Osteocyte (in vitro differentiated cells): ENCODE results near the gene TOMM22. TPM values are rescaled to one million over a fixed set of nuclear protein-coding genes. Genes with fewer than 3 reads are reported as not detected.

Experiments used
- DNase-seq: peaks from one replicate; pipeline ENCODE4 v3.0.0; 2021; ENCODE audit warnings: mixed read lengths; ENCODE audit not compliant: unreplicated experiment; ENCODE audit errors: extremely low spot score
- H3K27ac Mint-ChIP-seq: one replicate; pipeline ENCODE4 v1.8.0; 2021; ENCODE audit warnings: mild to moderate bottlenecking, mixed read lengths; ENCODE audit not compliant: unreplicated experiment
- H3K27me3 Mint-ChIP-seq: one replicate; pipeline ENCODE4 v1.8.0; 2021; ENCODE audit warnings: mixed read lengths; ENCODE audit not compliant: unreplicated experiment
- H3K36me3 Mint-ChIP-seq: one replicate; pipeline ENCODE4 v1.8.0; 2021; ENCODE audit warnings: mixed read lengths; ENCODE audit not compliant: unreplicated experiment
- H3K4me1 Mint-ChIP-seq: one replicate; pipeline ENCODE4 v1.8.0; 2021; ENCODE audit warnings: mixed read lengths; ENCODE audit not compliant: unreplicated experiment
- H3K4me3 Mint-ChIP-seq: one replicate; pipeline ENCODE4 v1.8.0; 2021; ENCODE audit warnings: mild to moderate bottlenecking, moderate library complexity, mixed read lengths; ENCODE audit not compliant: unreplicated experiment
- H3K9me3 Mint-ChIP-seq: one replicate; pipeline ENCODE4 v1.8.0; 2021; ENCODE audit warnings: mixed read lengths; ENCODE audit not compliant: unreplicated experiment
- total RNA-seq: library from RNA; stranded (reverse); gene quantifications from 2 replicates; pipeline ENCODE4 v1.2.1, GENCODE V29; 2021
- TF ChIP-seq, protein P1 (sequence below): fragments of 200-600 bp; sonication (generic); IDR thresholded peaks from 2 replicates; pipeline ENCODE4 v1.5.0; 2021; ENCODE audit warnings: antibody characterized with exemption, mild to moderate bottlenecking, moderate library complexity

The TOMM22 gene
- total RNA-seq, 1 donor from 2014 or later = 61.0 TPM

DNA sequence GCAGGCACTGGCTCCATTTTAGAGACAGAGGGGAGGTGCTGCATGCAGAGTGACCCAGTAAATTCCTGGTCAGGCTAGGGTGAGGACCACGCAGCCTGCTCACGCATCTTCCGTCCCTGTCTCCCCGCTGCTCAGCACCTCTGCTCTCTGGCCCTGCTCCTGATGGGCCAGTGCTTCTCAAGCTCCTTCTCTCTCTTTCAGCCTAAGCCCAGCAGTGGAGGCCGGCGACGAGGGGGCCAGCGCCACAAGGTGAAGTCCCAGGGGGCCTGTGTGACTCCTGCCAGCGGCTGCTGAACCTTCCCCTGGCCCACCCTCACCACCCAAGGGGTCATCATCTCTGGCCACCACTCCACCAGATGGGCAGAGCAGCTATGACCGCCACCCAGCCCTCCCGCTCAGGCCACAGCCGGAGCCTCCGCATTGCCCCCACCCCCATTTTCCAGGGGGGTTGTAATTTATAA lies 48.7 kb downstream of the TOMM22 start:
- no peaks in the 10 kb centered on the region for H3K27me3 Mint-ChIP-seq
- no peak for DNase-seq
- peaks cover 53% of the 10 kb centered on the region for H3K36me3 Mint-ChIP-seq
- H3K9me3 Mint-ChIP-seq = no peaks in the 10 kb centered on the region
- TF ChIP-seq, protein P1, sequence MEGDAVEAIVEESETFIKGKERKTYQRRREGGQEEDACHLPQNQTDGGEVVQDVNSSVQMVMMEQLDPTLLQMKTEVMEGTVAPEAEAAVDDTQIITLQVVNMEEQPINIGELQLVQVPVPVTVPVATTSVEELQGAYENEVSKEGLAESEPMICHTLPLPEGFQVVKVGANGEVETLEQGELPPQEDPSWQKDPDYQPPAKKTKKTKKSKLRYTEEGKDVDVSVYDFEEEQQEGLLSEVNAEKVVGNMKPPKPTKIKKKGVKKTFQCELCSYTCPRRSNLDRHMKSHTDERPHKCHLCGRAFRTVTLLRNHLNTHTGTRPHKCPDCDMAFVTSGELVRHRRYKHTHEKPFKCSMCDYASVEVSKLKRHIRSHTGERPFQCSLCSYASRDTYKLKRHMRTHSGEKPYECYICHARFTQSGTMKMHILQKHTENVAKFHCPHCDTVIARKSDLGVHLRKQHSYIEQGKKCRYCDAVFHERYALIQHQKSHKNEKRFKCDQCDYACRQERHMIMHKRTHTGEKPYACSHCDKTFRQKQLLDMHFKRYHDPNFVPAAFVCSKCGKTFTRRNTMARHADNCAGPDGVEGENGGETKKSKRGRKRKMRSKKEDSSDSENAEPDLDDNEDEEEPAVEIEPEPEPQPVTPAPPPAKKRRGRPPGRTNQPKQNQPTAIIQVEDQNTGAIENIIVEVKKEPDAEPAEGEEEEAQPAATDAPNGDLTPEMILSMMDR = no peak
- no peak overlapping the region for H3K4me3 Mint-ChIP-seq
- no peak overlapping the region for H3K27ac Mint-ChIP-seq
- H3K4me1 Mint-ChIP-seq = peaks cover 37% of the 10 kb centered on the region

DNA sequence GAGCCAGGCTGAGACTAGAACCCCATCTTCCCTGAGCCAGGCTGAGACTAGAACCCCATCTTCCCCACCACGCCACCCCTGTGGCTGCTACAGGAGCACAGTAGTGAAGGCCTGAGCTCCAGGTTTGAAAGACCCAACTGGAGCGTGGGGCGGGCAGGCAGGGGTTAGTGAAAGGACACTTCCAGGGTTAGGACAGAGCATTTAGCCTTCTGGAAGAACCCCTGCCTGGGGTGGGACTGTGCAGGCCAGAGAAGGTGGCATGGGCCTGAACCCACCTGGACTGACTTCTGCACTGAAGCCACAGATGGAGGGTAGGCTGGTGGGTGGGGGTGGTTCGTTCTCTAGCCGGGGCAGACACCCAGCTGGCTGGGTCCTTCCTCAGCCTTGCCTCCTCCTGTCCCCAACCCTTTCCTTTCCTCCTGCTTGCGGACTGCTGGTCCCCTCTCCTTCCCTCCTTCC lies 50.0 kb downstream of the TOMM22 start:
- H3K27ac Mint-ChIP-seq = peak overlapping the region; percentile 65
- H3K27me3 Mint-ChIP-seq = no peaks in the 10 kb centered on the region
- TF ChIP-seq, protein P1 = no peak
- no peak for DNase-seq
- no peak overlapping the region for H3K4me3 Mint-ChIP-seq
- H3K4me1 Mint-ChIP-seq = peaks cover 36% of the 10 kb centered on the region
- peaks cover 47% of the 10 kb centered on the region for H3K36me3 Mint-ChIP-seq
- H3K9me3 Mint-ChIP-seq = no peaks in the 10 kb centered on the region

DNA sequence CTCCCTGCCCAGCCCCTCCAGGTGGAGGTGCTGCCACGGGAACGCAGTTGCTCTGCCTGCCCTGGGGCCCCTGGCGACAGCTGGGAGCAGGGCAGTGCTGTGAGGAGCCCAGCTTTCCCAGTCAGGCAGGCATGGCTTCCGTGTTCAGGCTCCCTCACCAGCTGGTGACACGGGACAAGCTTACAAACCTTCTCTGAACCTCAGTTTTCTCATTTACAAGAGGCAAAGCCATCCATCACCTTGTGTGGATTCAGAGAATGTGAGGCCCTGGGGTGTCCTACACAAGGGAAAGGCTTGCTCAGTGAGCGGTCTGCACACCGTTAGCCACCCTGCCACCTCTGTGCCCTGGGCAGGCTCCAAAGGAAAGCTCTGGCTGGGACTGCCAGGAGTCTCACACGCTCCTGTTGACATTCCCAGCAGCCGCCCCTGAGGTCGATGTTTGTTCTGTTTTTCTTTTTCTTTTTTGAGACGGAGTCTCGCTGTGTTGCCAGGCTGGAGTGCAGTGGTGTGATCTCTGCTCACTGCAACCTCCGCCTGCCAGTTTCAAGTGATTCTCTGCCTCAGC lies 50.6 kb downstream of the TOMM22 start:
- peak overlapping the region; percentile 65 for H3K27ac Mint-ChIP-seq
- no peak for DNase-seq
- no peaks in the 10 kb centered on the region for H3K9me3 Mint-ChIP-seq
- H3K4me1 Mint-ChIP-seq = peaks cover 36% of the 10 kb centered on the region
- H3K36me3 Mint-ChIP-seq = peaks cover 44% of the 10 kb centered on the region
- H3K27me3 Mint-ChIP-seq = no peaks in the 10 kb centered on the region
- TF ChIP-seq, protein P1 = no peak
- H3K4me3 Mint-ChIP-seq = no peak overlapping the region

DNA sequence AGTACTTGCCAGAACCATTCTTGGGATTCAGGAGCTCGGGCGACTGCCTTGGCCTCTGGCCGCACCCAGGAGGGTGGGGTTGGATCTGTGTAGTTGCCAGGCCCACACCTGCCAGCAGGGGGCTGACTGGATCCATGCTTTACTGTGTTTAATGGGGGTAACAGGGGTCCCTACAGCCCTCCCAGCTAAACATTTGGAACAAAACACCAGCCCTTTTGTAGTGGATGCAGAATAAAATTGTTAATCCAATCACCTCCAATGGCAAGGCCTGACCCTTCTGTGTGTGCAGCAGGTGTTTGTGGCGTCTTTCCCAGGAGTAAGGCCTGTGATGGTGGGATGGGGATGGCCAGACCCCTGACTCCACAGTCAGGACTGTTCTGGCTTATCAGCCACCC lies 51.6 kb downstream of the TOMM22 start:
- Mint-ChIP-seq H3K4me1 (peaks cover 34% of the 10 kb centered on the region), H3K36me3 (peaks cover 44% of the 10 kb centered on the region), H3K9me3 (no peaks in the 10 kb centered on the region), H3K27ac (peak overlapping the region; percentile 75), H3K27me3 (no peaks in the 10 kb centered on the region), H3K4me3 (no peak overlapping the region)
- TF ChIP-seq, protein P1 = peak; percentile 66
- DNase-seq = no peak

DNA sequence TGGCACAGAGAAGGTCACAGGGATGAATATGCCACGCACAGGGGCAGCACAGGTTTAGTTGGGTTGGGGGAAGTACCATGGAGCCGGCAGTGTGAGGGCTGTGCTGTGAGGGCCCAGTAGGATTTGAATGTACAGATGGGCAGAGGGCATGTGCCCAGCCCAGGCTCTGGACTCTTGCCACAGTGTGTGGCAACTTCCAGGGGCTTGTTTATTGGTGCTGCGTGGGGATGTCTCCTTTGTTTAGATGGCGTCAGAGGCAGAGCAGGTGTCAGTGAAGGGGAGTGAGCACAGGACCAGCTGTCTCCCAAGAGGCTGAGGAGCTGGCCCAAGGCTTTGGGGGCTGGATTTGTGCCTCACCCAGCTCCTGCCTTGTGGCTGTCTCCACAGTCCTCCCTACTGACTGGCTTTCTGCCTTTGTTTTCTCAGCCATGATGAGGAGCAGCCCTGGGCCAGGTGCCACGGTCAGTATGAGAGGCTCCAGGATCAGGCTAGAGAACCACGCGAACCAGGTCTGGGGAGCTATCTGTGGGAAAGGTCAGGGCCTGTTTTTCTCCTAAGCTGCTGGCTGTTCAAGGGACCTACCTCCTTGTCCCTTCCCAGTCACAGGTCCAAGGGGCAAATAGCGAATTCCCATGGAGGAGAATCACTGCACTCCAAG lies 52.1 kb downstream of the TOMM22 start:
- Mint-ChIP-seq H3K9me3 (no peaks in the 10 kb centered on the region), H3K4me3 (no peak overlapping the region), H3K4me1 (peaks cover 29% of the 10 kb centered on the region), H3K27ac (peak overlapping the region; percentile 55), H3K27me3 (no peaks in the 10 kb centered on the region), H3K36me3 (peaks cover 38% of the 10 kb centered on the region)
- DNase-seq = no peak
- TF ChIP-seq, protein P1 = no peak
